Measurements from ENCODE around the gene TBC1D2. TPM values are rescaled to one million over a fixed set of nuclear protein-coding genes. Genes with fewer than 3 reads are reported as not detected.

Gene TBC1D2
- total RNA-seq, 1 donor from 2014 or later = 2.3 TPM

GRCh38 chr9:98159790-98160189 lies 95.7 kb downstream of the TBC1D2 start:
- ATAC-seq = no peak

GRCh38 chr9:98159301-98159700 lies 96.1 kb downstream of the TBC1D2 start:
- no peak for DNase-seq (ENCODE audit: missing footprints)
- no peak for ATAC-seq
- intact Hi-C loops (cut with DNase I) = no loop called here

More at GRCh38 chr9:98159790-98160189, 95.7 kb downstream of the TBC1D2 start:
- intact Hi-C loops (cut with DNase I) = no loop called here
- no peak for DNase-seq (ENCODE audit: missing footprints)

- intact Hi-C loops (cut with DNase I) = no loop called here
- ATAC-seq (no peak), DNase-seq (ENCODE audit: missing footprints) (no peak)
Observed at GRCh38 chr9:98158071-98158831, 97.2 kb downstream of the TBC1D2 start.

- intact Hi-C loops (cut with DNase I) = no loop called here
- no peak for ATAC-seq
- no peak for DNase-seq (ENCODE audit: missing footprints)
Observed at GRCh38 chr9:98157372-98157771, 98.1 kb downstream of the TBC1D2 start.

GRCh38 chr9:98154678-98155077 lies 100.8 kb downstream of the TBC1D2 start:
- intact Hi-C loops (cut with DNase I) = no loop called here
- ATAC-seq (no peak), DNase-seq (ENCODE audit: missing footprints) (no peak)

GRCh38 chr9:98152526-98152925 lies 102.9 kb downstream of the TBC1D2 start:
- no peak for ATAC-seq
- DNase-seq (ENCODE audit: missing footprints) = no peak
- intact Hi-C loops (cut with DNase I) = no loop called here

GRCh38 chr9:98150721-98151120 lies 104.7 kb downstream of the TBC1D2 start:
- no peak for DNase-seq (ENCODE audit: missing footprints)
- no peak for ATAC-seq
- intact Hi-C loops (cut with DNase I) = no loop called here

- no peak for ATAC-seq
- no peak for DNase-seq (ENCODE audit: missing footprints)
- intact Hi-C loops (cut with DNase I) = no loop called here
Observed at GRCh38 chr9:98150164-98150563, 105.3 kb downstream of the TBC1D2 start.

GRCh38 chr9:98149422-98149821 lies 106.0 kb downstream of the TBC1D2 start:
- ATAC-seq (no peak), DNase-seq (ENCODE audit: missing footprints) (no peak)
- intact Hi-C loops (cut with DNase I) = no loop called here

Small RNAs within 50 kb of the gene (microRNA-seq; reads per million reads assigned to microRNA genes)
- gene MIR6854 = not detected

Other genes starting within 250 kb of the TBC1D2 start
- 37.2 TPM for gene NANS, start 198.9 kb downstream of the TBC1D2 start, total RNA-seq
- gene TRIM14, start 136.4 kb downstream of the TBC1D2 start, total RNA-seq = 5.1 TPM
- 0.60 TPM for gene CORO2A, start 63.0 kb downstream of the TBC1D2 start, total RNA-seq

Measured in Right ventricle myocardium inferior (tissue), 1 donor.